ENCODE data around the gene TMCO5A. TPM values are rescaled to one million over a fixed set of nuclear protein-coding genes. Genes with fewer than 3 reads are reported as not detected.

Gene TMCO5A
- total and polyA plus RNA-seq, 4 donors, result 0.07 to 0.30 TPM; not detected in 2

DNA sequence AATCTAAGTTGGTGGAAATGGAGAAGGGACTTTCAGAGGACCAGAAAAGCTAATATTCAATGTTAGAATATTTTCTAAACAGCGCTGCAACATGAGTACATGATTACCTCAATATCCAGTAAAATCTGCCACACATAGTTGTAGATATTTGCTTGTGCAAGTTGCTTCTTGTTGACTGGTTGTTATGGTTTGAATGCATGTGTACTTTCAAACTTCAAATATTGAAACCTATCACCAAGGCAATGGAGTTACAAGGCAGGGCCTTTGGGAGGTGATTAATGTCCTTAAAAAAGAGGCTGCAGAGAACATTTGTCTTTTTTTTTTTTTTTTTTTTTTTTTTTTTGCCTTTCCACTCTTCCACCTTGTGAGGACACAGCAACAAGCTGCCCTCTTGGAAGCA, 49.9 kb downstream of the TMCO5A start:
- peaks cover 0 to 22% (median 0%) of the 10 kb centered on the region in 5 donors for H3K4me1 ChIP-seq (ENCODE audit: control insufficient read depth in 5 of 5, insufficient read depth in 5 of 5, low read length in 5 of 5)
- no peak overlapping the region for H3K9ac ChIP-seq (ENCODE audit: insufficient read depth in 1 of 2, low read length in 2 of 2)
- no peak overlapping the region for H3K27ac ChIP-seq (ENCODE audit: low read depth in 1 of 2, low read length in 1 of 2)
- peaks cover 0 to 5% (median 0%) of the 10 kb centered on the region in 4 donors for H3K9me3 ChIP-seq (ENCODE audit: control insufficient read depth in 4 of 4, insufficient read depth in 3 of 4, low read length in 3 of 4)
- H3K36me3 ChIP-seq (ENCODE audit: control insufficient read depth in 4 of 4, insufficient read depth in 4 of 4, low read length in 4 of 4), result no peaks in the 10 kb centered on the region
- no peak overlapping the region for H3K4me3 ChIP-seq
- TF ChIP-seq, protein P1, sequence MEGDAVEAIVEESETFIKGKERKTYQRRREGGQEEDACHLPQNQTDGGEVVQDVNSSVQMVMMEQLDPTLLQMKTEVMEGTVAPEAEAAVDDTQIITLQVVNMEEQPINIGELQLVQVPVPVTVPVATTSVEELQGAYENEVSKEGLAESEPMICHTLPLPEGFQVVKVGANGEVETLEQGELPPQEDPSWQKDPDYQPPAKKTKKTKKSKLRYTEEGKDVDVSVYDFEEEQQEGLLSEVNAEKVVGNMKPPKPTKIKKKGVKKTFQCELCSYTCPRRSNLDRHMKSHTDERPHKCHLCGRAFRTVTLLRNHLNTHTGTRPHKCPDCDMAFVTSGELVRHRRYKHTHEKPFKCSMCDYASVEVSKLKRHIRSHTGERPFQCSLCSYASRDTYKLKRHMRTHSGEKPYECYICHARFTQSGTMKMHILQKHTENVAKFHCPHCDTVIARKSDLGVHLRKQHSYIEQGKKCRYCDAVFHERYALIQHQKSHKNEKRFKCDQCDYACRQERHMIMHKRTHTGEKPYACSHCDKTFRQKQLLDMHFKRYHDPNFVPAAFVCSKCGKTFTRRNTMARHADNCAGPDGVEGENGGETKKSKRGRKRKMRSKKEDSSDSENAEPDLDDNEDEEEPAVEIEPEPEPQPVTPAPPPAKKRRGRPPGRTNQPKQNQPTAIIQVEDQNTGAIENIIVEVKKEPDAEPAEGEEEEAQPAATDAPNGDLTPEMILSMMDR (IDR thresholded peaks at IDR 0.05; ENCODE audit: control extremely low read depth, extremely low read depth), result no peak
- ATAC-seq (ENCODE audit: insufficient read depth, low FRiP score) (no peak), DNase-seq (no peak)
- WGBS, 2 donors, result 91 to 92% methylated on average over 1 of the region's 1 CpG
- no peaks in the 10 kb centered on the region for H3K27me3 ChIP-seq (ENCODE audit: control insufficient read depth in 3 of 3, insufficient read depth in 3 of 3, low read length in 2 of 3)

DNA sequence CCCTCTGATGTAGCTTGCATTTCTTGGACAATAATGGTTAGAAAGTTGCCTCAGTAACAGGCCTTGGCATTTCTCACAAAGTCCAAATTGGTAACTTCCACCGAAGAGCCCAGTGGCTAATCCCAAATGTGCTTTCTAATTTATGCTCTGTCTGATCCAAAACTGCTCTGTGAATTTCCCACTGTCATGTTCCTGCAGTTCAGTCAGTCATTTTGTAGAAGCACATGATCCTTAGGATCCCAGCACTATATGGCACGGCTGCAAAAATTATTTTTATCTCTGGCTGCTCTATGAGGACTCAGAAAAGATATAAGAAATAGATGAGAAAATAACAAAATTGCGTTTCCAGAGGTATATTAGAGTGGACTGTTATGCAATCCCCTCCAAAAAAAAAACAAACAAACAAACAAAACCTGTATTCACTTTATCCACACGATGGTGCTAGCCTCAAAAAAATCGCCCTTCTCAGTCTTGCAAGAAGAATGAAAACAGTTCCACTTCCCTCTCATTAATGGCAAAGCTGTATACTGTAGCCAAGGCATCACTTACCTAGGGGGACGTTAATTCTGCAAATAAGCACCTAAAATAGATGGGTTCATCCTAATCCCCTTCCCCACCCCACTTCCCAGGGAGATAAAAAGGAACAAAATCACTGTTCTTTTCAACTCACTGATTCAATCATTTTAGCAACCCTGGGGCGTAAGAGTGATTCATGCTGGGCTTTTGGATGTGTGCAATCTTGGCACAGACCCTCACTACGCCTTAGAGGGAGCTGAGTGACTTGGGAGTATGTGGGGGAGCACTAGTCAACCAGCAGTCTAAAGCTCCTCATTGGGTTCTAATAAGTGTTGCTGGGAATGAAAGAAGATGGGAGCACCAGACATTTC, 61.3 kb downstream of the TMCO5A start:
- H3K27ac ChIP-seq (ENCODE audit: low read depth in 1 of 2, low read length in 1 of 2), result no peak overlapping the region
- H3K9me3 ChIP-seq (ENCODE audit: control insufficient read depth in 4 of 4, insufficient read depth in 3 of 4, low read length in 3 of 4), result no peaks in the 10 kb centered on the region
- no peaks in the 10 kb centered on the region for H3K36me3 ChIP-seq (ENCODE audit: control insufficient read depth in 4 of 4, insufficient read depth in 4 of 4, low read length in 4 of 4)
- ATAC-seq (ENCODE audit: insufficient read depth, low FRiP score), result peak; percentile 80
- DNase-seq, result peak; percentile 65 to 90 (median 86)
- peaks cover 0 to 2% (median 0%) of the 10 kb centered on the region in 5 donors for H3K4me1 ChIP-seq (ENCODE audit: control insufficient read depth in 5 of 5, insufficient read depth in 5 of 5, low read length in 5 of 5)
- no peak overlapping the region for H3K9ac ChIP-seq (ENCODE audit: insufficient read depth in 1 of 2, low read length in 2 of 2)
- H3K4me3 ChIP-seq, result no peak overlapping the region
- TF ChIP-seq, protein P1 (IDR thresholded peaks at IDR 0.05; ENCODE audit: control extremely low read depth, extremely low read depth), result peak; percentile 48
- H3K27me3 ChIP-seq (ENCODE audit: control insufficient read depth in 3 of 3, insufficient read depth in 3 of 3, low read length in 2 of 3), result no peaks in the 10 kb centered on the region
- 29 to 35% methylated on average over 8 of the region's 8 CpGs for whole genome bisulfite sequencing, 2 donors

Data from lung (tissue), 12 donors.